Measurements from ENCODE around the gene SLC46A1. TPM values are rescaled to one million over a fixed set of nuclear protein-coding genes. Genes with fewer than 3 reads are reported as not detected.

The SLC46A1 gene
- total and polyA plus RNA-seq, 2 of the 13 experiments (the other 11 are each of a cell fraction or from before 2014, with no cell fraction given), result 19.6 to 22.6 TPM

DNA sequence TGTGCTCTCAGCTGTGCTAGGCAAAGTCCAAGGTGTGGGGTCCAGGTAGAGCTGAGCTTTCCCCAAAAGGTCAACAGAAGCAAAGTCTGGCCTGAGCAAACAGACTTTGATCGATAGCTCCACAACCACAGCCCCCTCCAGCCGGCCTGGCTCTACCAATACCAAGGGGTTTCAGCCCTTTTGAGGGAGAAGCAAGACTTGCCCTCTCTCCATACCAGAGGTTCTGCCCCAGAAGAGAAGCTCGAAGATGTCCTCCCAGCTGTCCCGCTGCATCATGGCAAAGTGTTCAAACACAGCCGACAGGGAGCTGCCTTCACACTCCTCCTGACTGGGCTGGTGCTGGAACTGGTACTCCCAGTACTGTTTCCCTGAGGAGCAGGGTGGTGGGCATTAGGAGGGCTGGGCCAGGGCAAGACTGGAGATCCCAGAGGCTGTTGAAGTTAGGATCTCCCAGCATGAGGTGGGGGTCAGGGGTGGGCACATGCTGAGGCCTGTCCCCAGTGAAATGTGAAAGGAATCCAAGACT lies 37.6 kb downstream of the SLC46A1 start (continued):
- TF ChIP-seq, protein P1, sequence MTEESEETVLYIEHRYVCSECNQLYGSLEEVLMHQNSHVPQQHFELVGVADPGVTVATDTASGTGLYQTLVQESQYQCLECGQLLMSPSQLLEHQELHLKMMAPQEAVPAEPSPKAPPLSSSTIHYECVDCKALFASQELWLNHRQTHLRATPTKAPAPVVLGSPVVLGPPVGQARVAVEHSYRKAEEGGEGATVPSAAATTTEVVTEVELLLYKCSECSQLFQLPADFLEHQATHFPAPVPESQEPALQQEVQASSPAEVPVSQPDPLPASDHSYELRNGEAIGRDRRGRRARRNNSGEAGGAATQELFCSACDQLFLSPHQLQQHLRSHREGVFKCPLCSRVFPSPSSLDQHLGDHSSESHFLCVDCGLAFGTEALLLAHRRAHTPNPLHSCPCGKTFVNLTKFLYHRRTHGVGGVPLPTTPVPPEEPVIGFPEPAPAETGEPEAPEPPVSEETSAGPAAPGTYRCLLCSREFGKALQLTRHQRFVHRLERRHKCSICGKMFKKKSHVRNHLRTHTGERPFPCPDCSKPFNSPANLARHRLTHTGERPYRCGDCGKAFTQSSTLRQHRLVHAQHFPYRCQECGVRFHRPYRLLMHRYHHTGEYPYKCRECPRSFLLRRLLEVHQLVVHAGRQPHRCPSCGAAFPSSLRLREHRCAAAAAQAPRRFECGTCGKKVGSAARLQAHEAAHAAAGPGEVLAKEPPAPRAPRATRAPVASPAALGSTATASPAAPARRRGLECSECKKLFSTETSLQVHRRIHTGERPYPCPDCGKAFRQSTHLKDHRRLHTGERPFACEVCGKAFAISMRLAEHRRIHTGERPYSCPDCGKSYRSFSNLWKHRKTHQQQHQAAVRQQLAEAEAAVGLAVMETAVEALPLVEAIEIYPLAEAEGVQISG (CRISPR knock-in tag; IDR thresholded peaks at IDR 0.05), result peak; percentile 88
- TF ChIP-seq, protein P2, sequence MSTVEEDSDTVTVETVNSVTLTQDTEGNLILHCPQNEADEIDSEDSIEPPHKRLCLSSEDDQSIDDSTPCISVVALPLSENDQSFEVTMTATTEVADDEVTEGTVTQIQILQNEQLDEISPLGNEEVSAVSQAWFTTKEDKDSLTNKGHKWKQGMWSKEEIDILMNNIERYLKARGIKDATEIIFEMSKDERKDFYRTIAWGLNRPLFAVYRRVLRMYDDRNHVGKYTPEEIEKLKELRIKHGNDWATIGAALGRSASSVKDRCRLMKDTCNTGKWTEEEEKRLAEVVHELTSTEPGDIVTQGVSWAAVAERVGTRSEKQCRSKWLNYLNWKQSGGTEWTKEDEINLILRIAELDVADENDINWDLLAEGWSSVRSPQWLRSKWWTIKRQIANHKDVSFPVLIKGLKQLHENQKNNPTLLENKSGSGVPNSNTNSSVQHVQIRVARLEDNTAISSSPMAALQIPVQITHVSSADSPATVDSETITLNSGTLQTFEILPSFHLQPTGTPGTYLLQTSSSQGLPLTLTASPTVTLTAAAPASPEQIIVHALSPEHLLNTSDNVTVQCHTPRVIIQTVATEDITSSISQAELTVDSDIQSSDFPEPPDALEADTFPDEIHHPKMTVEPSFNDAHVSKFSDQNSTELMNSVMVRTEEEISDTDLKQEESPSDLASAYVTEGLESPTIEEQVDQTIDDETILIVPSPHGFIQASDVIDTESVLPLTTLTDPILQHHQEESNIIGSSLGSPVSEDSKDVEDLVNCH (CRISPR knock-in tag; IDR thresholded peaks at IDR 0.05), result no peak
- TF ChIP-seq, protein P3, sequence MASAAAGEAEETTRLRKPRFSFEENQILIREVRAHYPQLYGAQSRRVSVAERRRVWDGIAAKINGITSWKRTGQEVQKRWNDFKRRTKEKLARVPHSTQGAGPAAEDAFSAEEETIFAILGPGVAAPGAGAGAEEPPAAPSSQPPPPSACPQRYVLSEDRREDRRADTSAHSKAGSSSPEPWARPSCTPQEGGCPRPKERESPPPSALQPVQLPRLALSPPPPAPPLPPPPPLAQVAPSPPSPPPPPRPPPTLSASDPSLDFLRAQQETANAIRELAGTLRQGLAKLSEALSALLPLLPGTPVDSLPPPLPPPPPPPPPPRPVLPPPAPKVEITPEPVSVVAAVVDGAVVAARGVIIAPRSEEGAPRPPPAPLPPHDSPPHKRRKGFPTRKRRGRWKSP (CRISPR knock-in tag; IDR thresholded peaks at IDR 0.05), result peak; percentile 62; the same call in 1 of the 2 replicates
- TF ChIP-seq, protein P4, sequence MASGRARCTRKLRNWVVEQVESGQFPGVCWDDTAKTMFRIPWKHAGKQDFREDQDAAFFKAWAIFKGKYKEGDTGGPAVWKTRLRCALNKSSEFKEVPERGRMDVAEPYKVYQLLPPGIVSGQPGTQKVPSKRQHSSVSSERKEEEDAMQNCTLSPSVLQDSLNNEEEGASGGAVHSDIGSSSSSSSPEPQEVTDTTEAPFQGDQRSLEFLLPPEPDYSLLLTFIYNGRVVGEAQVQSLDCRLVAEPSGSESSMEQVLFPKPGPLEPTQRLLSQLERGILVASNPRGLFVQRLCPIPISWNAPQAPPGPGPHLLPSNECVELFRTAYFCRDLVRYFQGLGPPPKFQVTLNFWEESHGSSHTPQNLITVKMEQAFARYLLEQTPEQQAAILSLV (CRISPR knock-in tag; IDR thresholded peaks at IDR 0.05; ENCODE audit: borderline replicate concordance), result no peak
- TF ChIP-seq MTF2 (CRISPR knock-in tag; IDR thresholded peaks at IDR 0.05; ENCODE audit: borderline replicate concordance) (no peak), NR2F2 (IDR thresholded peaks at IDR 0.05; ENCODE audit: borderline replicate concordance, low read depth) (peak; percentile 90), ZNF256 (CRISPR knock-in tag; conservative IDR thresholded peaks at IDR 0.05) (0 out of 2 replicates have a peak, but pooled peaks have one; percentile 58), HMG20B (CRISPR knock-in tag; conservative IDR thresholded peaks at IDR 0.05) (peak; percentile 71; the same call in 1 of the 2 replicates), CCAR2 (optimal IDR thresholded peaks at IDR 0.05; ENCODE audit: low read depth, low read length) (no peak)
- TF ChIP-seq, protein P5, sequence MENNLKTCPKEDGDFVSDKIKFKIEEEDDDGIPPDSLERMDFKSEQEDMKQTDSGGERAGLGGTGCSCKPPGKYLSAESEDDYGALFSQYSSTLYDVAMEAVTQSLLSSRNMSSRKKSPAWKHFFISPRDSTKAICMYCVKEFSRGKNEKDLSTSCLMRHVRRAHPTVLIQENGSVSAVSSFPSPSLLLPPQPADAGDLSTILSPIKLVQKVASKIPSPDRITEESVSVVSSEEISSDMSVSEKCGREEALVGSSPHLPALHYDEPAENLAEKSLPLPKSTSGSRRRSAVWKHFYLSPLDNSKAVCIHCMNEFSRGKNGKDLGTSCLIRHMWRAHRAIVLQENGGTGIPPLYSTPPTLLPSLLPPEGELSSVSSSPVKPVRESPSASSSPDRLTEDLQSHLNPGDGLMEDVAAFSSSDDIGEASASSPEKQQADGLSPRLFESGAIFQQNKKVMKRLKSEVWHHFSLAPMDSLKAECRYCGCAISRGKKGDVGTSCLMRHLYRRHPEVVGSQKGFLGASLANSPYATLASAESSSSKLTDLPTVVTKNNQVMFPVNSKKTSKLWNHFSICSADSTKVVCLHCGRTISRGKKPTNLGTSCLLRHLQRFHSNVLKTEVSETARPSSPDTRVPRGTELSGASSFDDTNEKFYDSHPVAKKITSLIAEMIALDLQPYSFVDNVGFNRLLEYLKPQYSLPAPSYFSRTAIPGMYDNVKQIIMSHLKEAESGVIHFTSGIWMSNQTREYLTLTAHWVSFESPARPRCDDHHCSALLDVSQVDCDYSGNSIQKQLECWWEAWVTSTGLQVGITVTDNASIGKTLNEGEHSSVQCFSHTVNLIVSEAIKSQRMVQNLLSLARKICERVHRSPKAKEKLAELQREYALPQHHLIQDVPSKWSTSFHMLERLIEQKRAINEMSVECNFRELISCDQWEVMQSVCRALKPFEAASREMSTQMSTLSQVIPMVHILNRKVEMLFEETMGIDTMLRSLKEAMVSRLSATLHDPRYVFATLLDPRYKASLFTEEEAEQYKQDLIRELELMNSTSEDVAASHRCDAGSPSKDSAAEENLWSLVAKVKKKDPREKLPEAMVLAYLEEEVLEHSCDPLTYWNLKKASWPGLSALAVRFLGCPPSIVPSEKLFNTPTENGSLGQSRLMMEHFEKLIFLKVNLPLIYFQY (CRISPR knock-in tag; IDR thresholded peaks at IDR 0.05; ENCODE audit: borderline replicate concordance), result peak; percentile 71; the same call in 1 of the 2 replicates
- TF ChIP-seq, protein P6, sequence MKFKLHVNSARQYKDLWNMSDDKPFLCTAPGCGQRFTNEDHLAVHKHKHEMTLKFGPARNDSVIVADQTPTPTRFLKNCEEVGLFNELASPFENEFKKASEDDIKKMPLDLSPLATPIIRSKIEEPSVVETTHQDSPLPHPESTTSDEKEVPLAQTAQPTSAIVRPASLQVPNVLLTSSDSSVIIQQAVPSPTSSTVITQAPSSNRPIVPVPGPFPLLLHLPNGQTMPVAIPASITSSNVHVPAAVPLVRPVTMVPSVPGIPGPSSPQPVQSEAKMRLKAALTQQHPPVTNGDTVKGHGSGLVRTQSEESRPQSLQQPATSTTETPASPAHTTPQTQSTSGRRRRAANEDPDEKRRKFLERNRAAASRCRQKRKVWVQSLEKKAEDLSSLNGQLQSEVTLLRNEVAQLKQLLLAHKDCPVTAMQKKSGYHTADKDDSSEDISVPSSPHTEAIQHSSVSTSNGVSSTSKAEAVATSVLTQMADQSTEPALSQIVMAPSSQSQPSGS (CRISPR knock-in tag; IDR thresholded peaks at IDR 0.05), result peak; percentile 94
- TF ChIP-seq, protein P7, sequence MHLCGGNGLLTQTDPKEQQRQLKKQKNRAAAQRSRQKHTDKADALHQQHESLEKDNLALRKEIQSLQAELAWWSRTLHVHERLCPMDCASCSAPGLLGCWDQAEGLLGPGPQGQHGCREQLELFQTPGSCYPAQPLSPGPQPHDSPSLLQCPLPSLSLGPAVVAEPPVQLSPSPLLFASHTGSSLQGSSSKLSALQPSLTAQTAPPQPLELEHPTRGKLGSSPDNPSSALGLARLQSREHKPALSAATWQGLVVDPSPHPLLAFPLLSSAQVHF (CRISPR knock-in tag; IDR thresholded peaks at IDR 0.05), result no peak
